ENCODE results near the gene TBC1D4.
"Not testable (repeated sequence)": the region's sequence is repeated elsewhere in the genome, so short reads cannot be mapped to it uniquely, and the experiment has no call there.

The TBC1D4 gene

DNA sequence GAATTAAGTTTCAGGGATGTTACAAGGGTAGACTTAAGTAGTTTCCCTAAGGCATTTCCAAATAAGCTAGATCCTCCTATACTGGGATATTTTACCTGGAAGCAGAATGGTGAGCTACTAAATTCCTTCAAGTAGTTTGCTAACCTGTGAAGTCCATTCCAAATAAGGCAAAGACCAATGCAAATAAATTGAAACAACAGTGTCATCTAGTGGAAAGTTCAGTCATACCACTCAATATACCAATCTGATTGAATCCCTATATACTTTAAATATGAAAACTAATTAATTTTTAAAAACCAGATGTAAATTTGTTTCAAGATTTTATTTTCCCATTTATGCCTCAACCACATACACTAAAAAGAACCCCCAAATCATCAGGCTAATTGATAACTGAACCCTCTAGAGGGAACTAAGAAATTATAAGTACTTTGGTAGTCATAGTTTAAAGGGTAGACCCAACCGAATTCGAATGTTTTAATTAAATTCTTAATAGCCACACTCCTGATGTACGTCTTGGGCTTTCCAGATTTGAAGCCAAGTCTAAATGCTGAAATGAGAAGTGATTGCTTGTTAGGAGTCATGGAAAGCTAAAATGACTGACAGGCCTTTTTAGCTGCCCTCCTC, 223.7 kb downstream of the TBC1D4 start:
- peak; percentile 70 for DNase-seq

DNA sequence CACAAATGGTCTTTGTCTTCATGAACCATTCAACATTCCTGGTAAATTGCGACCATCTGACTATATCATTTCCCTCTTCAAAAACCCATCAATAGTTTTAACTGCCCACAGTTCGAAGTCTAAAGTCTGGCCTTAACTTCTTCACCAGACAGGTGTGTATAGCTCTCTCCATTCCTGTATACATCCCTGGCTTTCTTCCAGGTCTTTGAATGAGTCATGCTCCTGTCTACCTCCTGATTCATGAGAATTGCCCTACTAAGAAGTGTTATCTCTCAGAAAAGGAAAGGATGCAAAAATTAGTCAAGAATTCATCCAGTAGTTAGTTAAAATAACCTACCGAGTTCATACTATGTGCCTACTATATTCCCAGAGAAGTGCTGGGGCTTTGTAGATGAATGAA, 225.0 kb downstream of the TBC1D4 start:
- no peak for DNase-seq

- DNase-seq: no peak
These were observed 226.3 kb downstream of the TBC1D4 start for GRCh38 chr13:75255653-75256052.

GRCh38 chr13:75255147-75255546, 226.8 kb downstream of the TBC1D4 start:
- DNase-seq: no peak

DNA sequence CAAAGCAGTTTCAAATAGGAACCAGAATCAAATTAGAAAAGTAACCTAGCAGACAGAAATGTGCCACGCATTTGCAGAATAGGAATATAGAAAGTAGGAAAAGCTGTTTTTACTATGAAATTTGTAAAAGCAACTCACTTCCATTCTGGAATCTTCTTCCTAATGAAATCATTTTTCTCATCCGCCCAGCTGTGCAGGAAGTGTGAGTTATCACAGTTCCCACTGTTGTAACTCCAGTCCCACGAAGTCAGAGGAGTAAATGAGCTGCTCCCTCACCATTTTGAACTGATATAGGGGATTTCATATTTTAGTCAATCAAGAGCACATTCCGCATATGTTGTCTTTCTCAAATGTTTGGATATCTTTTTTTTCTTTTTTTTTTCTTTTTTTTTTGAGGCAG, 230.8 kb downstream of the TBC1D4 start:
- DNase-seq: no peak

GRCh38 chr13:75250526-75251178, 231.3 kb downstream of the TBC1D4 start:
- no peak for DNase-seq

GRCh38 chr13:75245578-75245977, 236.4 kb downstream of the TBC1D4 start:
- not testable (repeated sequence) for DNase-seq

DNA sequence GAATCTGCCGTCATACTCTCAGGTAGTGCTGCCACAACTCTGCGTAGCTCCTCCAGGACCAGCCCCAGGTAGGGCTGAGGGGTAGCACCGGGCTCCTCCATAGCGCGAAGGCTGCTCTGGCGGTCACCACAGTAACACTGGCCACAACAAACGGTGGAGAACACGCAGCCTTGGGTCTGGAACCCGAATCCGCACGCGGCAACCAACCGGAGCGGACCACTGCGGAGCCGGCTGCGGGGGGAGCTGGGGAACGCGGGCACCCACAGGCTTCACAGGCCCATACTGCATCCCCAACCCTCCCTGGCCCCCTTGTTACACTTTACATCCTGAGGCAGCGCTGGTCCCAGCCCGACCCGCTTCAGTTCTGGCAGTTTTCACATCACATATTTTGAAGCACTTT, 241.7 kb downstream of the TBC1D4 start:
- DNase-seq: not testable (repeated sequence)

GRCh38 chr13:75236774-75237173, 245.2 kb downstream of the TBC1D4 start:
- no peak for DNase-seq
